Measurements from ENCODE around the gene NLGN1. TPM values are rescaled to one million over a fixed set of nuclear protein-coding genes. Genes with fewer than 3 reads are reported as not detected.

Gene NLGN1
- total RNA-seq, 1 donor from 2014 or later: 3.9 TPM

- Histone ChIP-seq H3K27ac (no peak overlapping the region), H3K36me3 (no peaks in the 10 kb centered on the region), H3K4me1 (no peaks in the 10 kb centered on the region), H3K9me3 (no peaks in the 10 kb centered on the region), H3K4me3 (no peak overlapping the region), H3K27me3 (ENCODE audit: low read depth) (no peaks in the 10 kb centered on the region)
- DNase-seq: no peak
- no peak for ATAC-seq
- TF ChIP-seq, protein P1, sequence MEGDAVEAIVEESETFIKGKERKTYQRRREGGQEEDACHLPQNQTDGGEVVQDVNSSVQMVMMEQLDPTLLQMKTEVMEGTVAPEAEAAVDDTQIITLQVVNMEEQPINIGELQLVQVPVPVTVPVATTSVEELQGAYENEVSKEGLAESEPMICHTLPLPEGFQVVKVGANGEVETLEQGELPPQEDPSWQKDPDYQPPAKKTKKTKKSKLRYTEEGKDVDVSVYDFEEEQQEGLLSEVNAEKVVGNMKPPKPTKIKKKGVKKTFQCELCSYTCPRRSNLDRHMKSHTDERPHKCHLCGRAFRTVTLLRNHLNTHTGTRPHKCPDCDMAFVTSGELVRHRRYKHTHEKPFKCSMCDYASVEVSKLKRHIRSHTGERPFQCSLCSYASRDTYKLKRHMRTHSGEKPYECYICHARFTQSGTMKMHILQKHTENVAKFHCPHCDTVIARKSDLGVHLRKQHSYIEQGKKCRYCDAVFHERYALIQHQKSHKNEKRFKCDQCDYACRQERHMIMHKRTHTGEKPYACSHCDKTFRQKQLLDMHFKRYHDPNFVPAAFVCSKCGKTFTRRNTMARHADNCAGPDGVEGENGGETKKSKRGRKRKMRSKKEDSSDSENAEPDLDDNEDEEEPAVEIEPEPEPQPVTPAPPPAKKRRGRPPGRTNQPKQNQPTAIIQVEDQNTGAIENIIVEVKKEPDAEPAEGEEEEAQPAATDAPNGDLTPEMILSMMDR (IDR thresholded peaks at IDR 0.05): no peak
- intact Hi-C loops (cut with DNase I): no loop called here
Measured at GRCh38 chr3:173954647-173955046, 557.1 kb downstream of the NLGN1 start.

DNA sequence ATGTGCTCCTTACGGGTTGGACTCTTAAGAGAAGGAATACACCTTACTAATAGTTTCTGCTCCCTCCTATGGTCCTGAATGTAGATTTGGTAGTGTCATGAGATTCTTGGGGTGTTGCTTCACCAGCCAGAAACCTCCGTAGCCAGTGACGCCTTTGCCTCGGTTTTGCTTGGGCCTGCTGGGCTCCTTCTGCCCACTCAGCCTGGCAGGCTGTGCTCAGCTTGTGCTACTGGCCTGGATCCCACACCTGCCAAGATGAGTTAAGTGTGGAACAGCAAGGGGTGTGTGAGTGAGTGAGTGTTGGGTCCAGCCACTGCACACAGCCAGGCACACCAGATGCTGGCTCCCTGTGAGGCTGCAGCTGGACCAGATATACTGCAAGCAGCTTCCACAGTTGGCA lies 560.1 kb downstream of the NLGN1 start:
- Histone ChIP-seq H3K27me3 (ENCODE audit: low read depth) (no peaks in the 10 kb centered on the region), H3K4me3 (no peak overlapping the region), H3K27ac (no peak overlapping the region), H3K9me3 (no peaks in the 10 kb centered on the region), H3K4me1 (no peaks in the 10 kb centered on the region), H3K36me3 (no peaks in the 10 kb centered on the region)
- no peak for DNase-seq
- intact Hi-C loops (cut with DNase I): no loop called here
- TF ChIP-seq, protein P1 (IDR thresholded peaks at IDR 0.05): no peak
- ATAC-seq: no peak

- DNase-seq (no peak), ATAC-seq (peak; percentile 14 to 39)
- Histone ChIP-seq H3K27ac (no peak overlapping the region), H3K4me3 (no peak overlapping the region), H3K9me3 (no peaks in the 10 kb centered on the region), H3K4me1 (no peaks in the 10 kb centered on the region), H3K27me3 (ENCODE audit: low read depth) (no peaks in the 10 kb centered on the region), H3K36me3 (no peaks in the 10 kb centered on the region)
- TF ChIP-seq, protein P1 (IDR thresholded peaks at IDR 0.05): no peak
- intact Hi-C loops (cut with DNase I): no loop called here
Measured at GRCh38 chr3:173958805-173959204, 561.3 kb downstream of the NLGN1 start.

GRCh38 chr3:173970281-173970680 lies 572.7 kb downstream of the NLGN1 start:
- Histone ChIP-seq H3K4me1 (no peaks in the 10 kb centered on the region), H3K36me3 (no peaks in the 10 kb centered on the region), H3K9me3 (no peaks in the 10 kb centered on the region), H3K27me3 (ENCODE audit: low read depth) (no peaks in the 10 kb centered on the region), H3K4me3 (no peak overlapping the region), H3K27ac (no peak overlapping the region)
- TF ChIP-seq, protein P1 (IDR thresholded peaks at IDR 0.05): no peak
- DNase-seq (no peak), ATAC-seq (no peak)
- intact Hi-C loops (cut with DNase I): no loop called here

DNA sequence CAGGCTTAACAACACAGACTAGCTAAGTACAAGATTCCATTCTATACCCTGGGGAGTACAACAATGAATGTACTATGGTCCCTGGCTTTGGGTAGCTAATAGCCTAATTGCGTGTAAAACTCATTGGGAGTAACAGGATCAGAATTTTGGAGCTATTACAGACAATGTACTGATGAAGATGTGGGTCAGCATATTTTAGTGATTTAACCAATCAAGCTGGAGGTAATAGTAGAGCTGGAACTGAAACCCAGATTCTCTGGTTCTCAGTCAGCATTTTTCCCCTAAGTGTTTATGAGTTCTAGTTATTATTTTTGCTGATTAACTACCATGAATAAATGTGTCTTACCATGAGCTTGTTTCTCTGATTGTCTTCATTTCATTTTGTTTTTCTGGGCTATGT lies 578.7 kb downstream of the NLGN1 start:
- ATAC-seq (no peak), DNase-seq (no peak)
- intact Hi-C loops (cut with DNase I): no loop called here
- Histone ChIP-seq H3K9me3 (no peaks in the 10 kb centered on the region), H3K36me3 (no peaks in the 10 kb centered on the region), H3K4me1 (no peaks in the 10 kb centered on the region), H3K27ac (no peak overlapping the region), H3K27me3 (ENCODE audit: low read depth) (no peaks in the 10 kb centered on the region), H3K4me3 (no peak overlapping the region)
- TF ChIP-seq, protein P1 (IDR thresholded peaks at IDR 0.05): no peak

- no peaks in the 10 kb centered on the region for H3K27me3 ChIP-seq (ENCODE audit: low read depth)
- DNase-seq (no peak), ATAC-seq (no peak)
- H3K27ac ChIP-seq: no peak overlapping the region
- TF ChIP-seq, protein P1 (IDR thresholded peaks at IDR 0.05): no peak
- no peaks in the 10 kb centered on the region for H3K9me3 ChIP-seq
- no peaks in the 10 kb centered on the region for H3K36me3 ChIP-seq
- intact Hi-C loops (cut with DNase I): no loop called here
- no peak overlapping the region for H3K4me3 ChIP-seq
- H3K4me1 ChIP-seq: no peaks in the 10 kb centered on the region
Measured at GRCh38 chr3:173977747-173978146, 580.2 kb downstream of the NLGN1 start.

Data from lower lobe of right lung (tissue), 2 donors.